Measurements from ENCODE around the gene MAPK4. TPM values are rescaled to one million over a fixed set of nuclear protein-coding genes. Genes with fewer than 3 reads are reported as not detected.
"Not testable (repeated sequence)": the region's sequence is repeated elsewhere in the genome, so short reads cannot be mapped to it uniquely, and the experiment has no call there.

MAPK4 gene
- total RNA-seq, 1 donor from 2014 or later, result 2.2 TPM

GRCh38 chr18:50594012-50594411 lies 34.1 kb downstream of the MAPK4 start:
- TF ChIP-seq POLR2A (IDR thresholded peaks at IDR 0.05), result no peak
- no peak for TF ChIP-seq CTCF (IDR thresholded peaks at IDR 0.05)
- TF ChIP-seq POLR2AphosphoS5 (IDR thresholded peaks at IDR 0.05; ENCODE audit: insufficient read depth in 1 of 2, low read depth in 1 of 2), result no peak
- Histone ChIP-seq H3K27ac (no peak overlapping the region), H3K9me3 (no peaks in the 10 kb centered on the region), H3K4me3 (no peak overlapping the region), H3K4me1 (no peaks in the 10 kb centered on the region), H3K36me3 (no peaks in the 10 kb centered on the region), H3K27me3 (no peaks in the 10 kb centered on the region)
- intact Hi-C loops (cut with DNase I), result no loop called here
- no peak for DNase-seq (ENCODE audit: extremely low spot score in 2 of 2)

GRCh38 chr18:50594942-50595341 lies 35.1 kb downstream of the MAPK4 start:
- no peaks in the 10 kb centered on the region for H3K9me3 ChIP-seq
- H3K36me3 ChIP-seq, result no peaks in the 10 kb centered on the region
- intact Hi-C loops (cut with DNase I), result no loop called here
- H3K27ac ChIP-seq, result no peak overlapping the region
- TF ChIP-seq POLR2AphosphoS5 (IDR thresholded peaks at IDR 0.05; ENCODE audit: insufficient read depth in 1 of 2, low read depth in 1 of 2) (no peak), POLR2A (IDR thresholded peaks at IDR 0.05) (no peak), CTCF (IDR thresholded peaks at IDR 0.05) (no peak)
- H3K4me3 ChIP-seq, result no peak overlapping the region
- DNase-seq (ENCODE audit: extremely low spot score in 2 of 2), result no peak
- H3K4me1 ChIP-seq, result no peaks in the 10 kb centered on the region
- no peaks in the 10 kb centered on the region for H3K27me3 ChIP-seq

GRCh38 chr18:50602466-50602865 lies 42.6 kb downstream of the MAPK4 start:
- Histone ChIP-seq H3K4me1 (no peaks in the 10 kb centered on the region), H3K27ac (no peak overlapping the region), H3K4me3 (no peak overlapping the region), H3K9me3 (no peaks in the 10 kb centered on the region), H3K27me3 (no peaks in the 10 kb centered on the region), H3K36me3 (no peaks in the 10 kb centered on the region)
- DNase-seq (ENCODE audit: extremely low spot score in 2 of 2), result no peak
- intact Hi-C loops (cut with DNase I), result no loop called here
- no peak for TF ChIP-seq POLR2A (IDR thresholded peaks at IDR 0.05)
- TF ChIP-seq POLR2AphosphoS5 (IDR thresholded peaks at IDR 0.05; ENCODE audit: insufficient read depth in 1 of 2, low read depth in 1 of 2), result no peak
- TF ChIP-seq CTCF (IDR thresholded peaks at IDR 0.05), result no peak

GRCh38 chr18:50606609-50607008 lies 46.7 kb downstream of the MAPK4 start:
- intact Hi-C loops (cut with DNase I), result no loop called here
- Histone ChIP-seq H3K4me3 (no peak overlapping the region), H3K27ac (no peak overlapping the region), H3K36me3 (no peaks in the 10 kb centered on the region), H3K4me1 (no peaks in the 10 kb centered on the region), H3K27me3 (no peaks in the 10 kb centered on the region), H3K9me3 (no peaks in the 10 kb centered on the region)
- no peak for DNase-seq (ENCODE audit: extremely low spot score in 2 of 2)
- TF ChIP-seq CTCF (IDR thresholded peaks at IDR 0.05) (no peak), POLR2A (IDR thresholded peaks at IDR 0.05) (no peak), POLR2AphosphoS5 (IDR thresholded peaks at IDR 0.05; ENCODE audit: insufficient read depth in 1 of 2, low read depth in 1 of 2) (no peak)

GRCh38 chr18:50607378-50607926 lies 47.6 kb downstream of the MAPK4 start:
- no peaks in the 10 kb centered on the region for H3K9me3 ChIP-seq
- no peak overlapping the region for H3K27ac ChIP-seq
- TF ChIP-seq CTCF (IDR thresholded peaks at IDR 0.05), result no peak
- TF ChIP-seq POLR2AphosphoS5 (IDR thresholded peaks at IDR 0.05; ENCODE audit: insufficient read depth in 1 of 2, low read depth in 1 of 2), result no peak
- no peak for TF ChIP-seq POLR2A (IDR thresholded peaks at IDR 0.05)
- DNase-seq (ENCODE audit: extremely low spot score in 2 of 2), result no peak
- no peaks in the 10 kb centered on the region for H3K36me3 ChIP-seq
- H3K4me3 ChIP-seq, result no peak overlapping the region
- intact Hi-C loops (cut with DNase I), result no loop called here
- no peaks in the 10 kb centered on the region for H3K4me1 ChIP-seq
- no peaks in the 10 kb centered on the region for H3K27me3 ChIP-seq

GRCh38 chr18:50609171-50609570 lies 49.3 kb downstream of the MAPK4 start:
- DNase-seq (ENCODE audit: extremely low spot score in 2 of 2); H3K4me3 ChIP-seq; intact Hi-C loops (cut with DNase I); H3K4me1 ChIP-seq; H3K27me3 ChIP-seq; H3K27ac ChIP-seq; H3K9me3 ChIP-seq; H3K36me3 ChIP-seq: not testable (repeated sequence)
